Mammary epithelial cell (primary cell): Measurements from ENCODE around the gene PRF1.

Experiments used
- EZH2 ChIP-seq: IDR thresholded peaks from 2 replicates; pipeline ENCODE4 v1.6.1; 2012; ENCODE audit warnings: low read length, inconsistent platforms, borderline replicate concordance
- TF ChIP-seq, protein P1 (sequence below), 2 donors: IDR thresholded peaks in 1 of 2; conservative IDR thresholded peaks in 1 of 2; 2 replicates each; pipeline ENCODE4 v1.5.1; 2011 to 2012; ENCODE audit warnings: inconsistent platforms in 2 of 2, low read length in 2 of 2, mild to moderate bottlenecking in 2 of 2, control low read depth in 1 of 2, low read depth in 1 of 2; ENCODE audit not compliant: insufficient read depth in 1 of 2; ENCODE audit errors: extremely low read depth in 1 of 2

DNA sequence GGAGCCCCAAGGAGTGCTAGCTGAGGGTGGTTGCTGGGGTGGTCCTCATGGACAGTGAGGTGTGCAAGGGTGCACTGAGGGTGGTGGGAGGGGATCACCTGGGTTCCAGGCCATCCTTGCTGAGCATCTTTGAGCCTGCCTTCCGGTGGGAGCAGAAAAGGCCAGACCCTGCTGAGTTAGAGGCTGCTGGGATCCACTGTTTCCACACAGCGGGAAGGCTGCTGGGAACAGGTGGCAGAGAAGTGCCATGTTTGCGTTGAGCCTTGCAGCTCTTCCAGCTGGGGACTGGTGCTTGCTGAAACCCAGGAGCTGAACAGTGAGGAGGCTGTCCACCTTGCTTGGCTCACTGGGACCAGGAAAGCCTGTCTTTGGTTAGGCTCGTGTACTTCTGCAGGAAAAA is 34.9 kb downstream of the PRF1 start:
- TF ChIP-seq, protein P1, sequence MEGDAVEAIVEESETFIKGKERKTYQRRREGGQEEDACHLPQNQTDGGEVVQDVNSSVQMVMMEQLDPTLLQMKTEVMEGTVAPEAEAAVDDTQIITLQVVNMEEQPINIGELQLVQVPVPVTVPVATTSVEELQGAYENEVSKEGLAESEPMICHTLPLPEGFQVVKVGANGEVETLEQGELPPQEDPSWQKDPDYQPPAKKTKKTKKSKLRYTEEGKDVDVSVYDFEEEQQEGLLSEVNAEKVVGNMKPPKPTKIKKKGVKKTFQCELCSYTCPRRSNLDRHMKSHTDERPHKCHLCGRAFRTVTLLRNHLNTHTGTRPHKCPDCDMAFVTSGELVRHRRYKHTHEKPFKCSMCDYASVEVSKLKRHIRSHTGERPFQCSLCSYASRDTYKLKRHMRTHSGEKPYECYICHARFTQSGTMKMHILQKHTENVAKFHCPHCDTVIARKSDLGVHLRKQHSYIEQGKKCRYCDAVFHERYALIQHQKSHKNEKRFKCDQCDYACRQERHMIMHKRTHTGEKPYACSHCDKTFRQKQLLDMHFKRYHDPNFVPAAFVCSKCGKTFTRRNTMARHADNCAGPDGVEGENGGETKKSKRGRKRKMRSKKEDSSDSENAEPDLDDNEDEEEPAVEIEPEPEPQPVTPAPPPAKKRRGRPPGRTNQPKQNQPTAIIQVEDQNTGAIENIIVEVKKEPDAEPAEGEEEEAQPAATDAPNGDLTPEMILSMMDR (conservative IDR thresholded peaks at IDR 0.05 in 1 of 2, IDR thresholded peaks at IDR 0.05 in 1 of 2; ENCODE audit: extremely low read depth in 1 of 2, insufficient read depth in 1 of 2, low read depth in 1 of 2, low read length in 2 of 2): no peak
- TF ChIP-seq EZH2: no peak
